ENCODE measurements around the gene SNCA.

SNCA gene

DNA sequence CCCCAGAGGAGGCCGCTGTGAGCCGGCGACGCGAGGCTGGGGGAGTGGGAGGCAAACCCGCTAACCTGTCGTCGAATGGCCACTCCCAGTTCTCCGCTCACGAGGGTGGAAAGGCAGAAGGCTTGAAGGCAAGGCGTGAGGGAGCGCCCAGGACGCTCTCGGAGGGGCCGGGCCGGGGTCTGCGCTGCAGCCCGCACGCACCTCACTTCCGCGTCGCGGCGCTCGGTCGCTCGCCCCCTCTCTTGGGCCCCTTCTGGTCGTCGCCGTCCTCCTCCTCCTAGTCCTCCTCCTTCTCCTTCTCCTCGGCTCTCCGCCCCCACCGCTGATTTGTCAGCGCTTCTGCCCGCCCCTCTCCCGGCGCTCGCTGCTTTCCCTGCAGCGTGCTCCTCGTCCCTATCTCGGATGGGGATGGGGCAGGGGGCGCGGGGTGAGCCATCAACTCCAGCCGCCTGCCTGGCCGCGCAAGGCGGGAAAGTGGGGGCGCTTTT, at the start of gene SNCA:
Gene SNCA, minus strand, starts transcription at position 265 of the 488 bp plus-strand sequence. CDS start 1,494 bp downstream, outside the sequence.
- DNase-seq: peak in 1 of 2 experiments; percentile 35

DNA sequence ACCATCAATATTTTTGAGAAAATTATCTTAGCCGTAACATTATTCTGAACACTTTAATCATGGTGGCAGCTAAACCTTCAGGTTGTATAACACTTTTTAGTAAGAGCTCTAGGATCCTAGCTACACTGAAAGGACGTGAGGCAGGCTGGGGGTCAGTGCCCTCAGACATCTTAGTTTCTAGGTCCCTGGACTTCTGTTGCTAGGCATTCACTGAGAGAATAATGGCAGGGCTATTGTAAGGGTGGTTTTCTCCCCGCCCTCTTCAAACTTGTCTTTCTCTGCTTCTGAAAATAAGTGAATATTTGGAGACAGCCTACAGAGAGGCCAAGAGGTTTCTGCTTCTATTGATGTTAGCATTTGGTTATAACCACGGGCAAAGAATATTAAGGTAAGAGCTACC, 42.3 kb upstream of the SNCA start:
- no peak for DNase-seq

DNA sequence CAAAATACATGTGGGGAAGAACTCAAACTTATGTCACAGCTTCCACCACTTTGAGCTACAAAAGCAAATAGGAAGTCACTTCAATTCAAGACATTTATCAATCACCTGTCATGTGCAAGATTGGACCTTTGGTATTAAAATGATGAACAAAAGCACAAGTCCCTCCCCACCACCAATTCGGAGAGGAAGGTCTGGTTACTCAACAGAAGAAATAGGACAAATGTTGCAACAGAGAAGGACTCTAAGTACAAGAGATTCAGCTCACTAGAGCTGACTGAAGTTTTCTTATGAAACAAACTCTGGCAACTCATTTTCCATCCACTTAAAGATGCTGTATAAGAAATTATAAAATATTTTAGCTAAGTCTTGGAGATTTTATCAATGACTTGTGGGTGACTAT, 41.6 kb upstream of the SNCA start:
- no peak for DNase-seq

DNA sequence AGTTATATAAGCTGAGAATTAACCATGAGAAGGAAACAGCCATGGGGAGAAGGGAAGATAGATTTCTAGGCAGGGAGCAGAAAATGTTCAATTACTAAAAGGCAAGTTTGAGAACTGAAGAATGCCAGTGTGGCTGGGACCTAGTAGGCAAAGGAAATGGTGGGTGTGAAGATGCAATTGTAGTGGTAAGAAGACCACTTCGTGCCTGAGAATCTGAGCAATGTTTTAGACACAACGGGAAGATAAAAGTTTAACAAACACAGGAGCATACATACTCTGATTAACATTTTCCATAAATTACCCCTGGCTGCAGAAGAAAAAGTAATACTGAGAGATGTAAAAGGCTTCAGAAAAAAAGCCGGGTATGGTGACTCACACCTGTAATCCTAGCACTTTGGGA, 39.6 kb upstream of the SNCA start:
- no peak for DNase-seq

DNA sequence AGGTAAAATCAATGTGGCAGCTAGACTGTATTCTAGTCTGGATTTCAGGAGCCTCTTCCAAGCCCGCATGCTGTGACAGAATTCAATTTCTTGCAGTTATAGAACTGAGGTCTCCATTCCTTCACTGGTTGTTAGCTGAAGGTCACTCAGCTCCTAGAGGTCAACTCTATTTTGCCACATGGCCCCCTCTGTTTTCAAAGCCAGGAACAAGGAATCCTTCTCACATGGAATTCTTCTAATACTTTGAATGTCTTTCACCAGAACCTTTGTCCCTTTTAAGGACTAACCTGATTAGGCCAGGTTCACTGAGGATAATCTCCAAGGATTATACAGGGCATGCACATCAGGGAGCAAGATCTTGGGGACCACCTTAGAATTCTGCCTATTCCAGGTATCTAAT, 34.2 kb upstream of the SNCA start:
- DNase-seq: no peak

DNA sequence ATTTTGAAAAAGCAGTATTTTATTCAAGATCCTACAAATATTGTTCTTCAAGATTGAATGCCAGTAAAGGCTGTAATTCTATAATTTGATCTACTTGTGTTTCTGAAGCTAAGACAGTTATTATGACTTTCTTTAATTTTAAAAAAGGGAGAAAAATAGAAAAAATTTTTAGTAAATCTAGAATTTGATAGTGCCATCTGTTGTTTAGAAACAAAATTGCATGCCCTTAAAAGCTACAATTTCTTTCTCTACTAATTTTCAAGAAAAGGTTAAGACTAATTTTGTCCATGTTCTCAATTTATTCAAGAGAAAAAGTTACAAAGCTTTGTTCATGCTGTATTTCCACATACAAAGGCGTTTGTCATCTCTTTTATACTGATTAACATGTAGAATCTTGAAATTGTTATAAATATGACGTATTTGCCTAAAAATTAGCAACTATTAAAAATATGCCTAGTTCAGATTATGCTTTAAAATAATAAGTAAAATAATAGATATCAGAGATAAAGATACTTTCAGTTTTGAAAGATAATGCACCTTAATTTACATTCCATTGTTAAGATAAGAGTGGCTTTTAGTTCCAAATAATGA, 32.1 kb upstream of the SNCA start:
- DNase-seq: no peak

DNA sequence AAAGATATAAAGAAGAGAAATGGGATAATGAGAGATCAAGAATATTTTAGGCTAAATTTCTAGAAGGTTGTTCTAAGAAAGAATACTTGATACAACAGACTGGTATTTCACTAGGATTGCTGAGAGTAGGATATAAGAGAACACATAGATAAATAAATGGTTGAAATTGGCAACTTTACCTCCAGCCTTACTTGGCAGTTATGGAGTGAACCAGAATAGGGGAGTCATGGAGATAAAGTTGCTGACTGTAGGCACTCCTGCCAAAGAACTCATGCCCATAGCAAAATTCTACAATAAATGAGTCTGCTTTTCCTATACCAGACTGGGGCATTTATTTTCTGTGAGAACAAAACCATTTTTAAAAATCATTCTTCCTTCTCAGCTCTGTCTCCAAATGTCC, 31.3 kb upstream of the SNCA start:
- DNase-seq: no peak

DNA sequence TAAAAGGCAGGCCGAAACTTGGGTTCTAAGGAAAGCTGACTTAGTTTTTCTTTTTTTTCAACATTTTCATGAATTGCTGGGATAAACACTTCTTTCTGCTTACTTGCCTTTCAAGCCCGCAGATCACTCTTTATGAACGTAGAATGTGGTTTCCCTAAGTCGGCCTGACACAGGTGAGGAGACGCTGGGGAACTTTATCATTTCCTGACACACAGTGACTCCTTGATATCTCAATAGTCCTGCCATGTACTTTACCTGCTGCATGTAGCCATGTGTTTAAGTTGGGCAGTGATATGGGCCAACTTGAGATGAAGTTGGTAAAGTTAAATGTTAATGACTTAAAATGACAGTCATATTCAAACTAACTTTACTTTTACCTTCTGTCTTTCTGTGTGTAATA, 26.6 kb upstream of the SNCA start:
- no peak for DNase-seq

DNA sequence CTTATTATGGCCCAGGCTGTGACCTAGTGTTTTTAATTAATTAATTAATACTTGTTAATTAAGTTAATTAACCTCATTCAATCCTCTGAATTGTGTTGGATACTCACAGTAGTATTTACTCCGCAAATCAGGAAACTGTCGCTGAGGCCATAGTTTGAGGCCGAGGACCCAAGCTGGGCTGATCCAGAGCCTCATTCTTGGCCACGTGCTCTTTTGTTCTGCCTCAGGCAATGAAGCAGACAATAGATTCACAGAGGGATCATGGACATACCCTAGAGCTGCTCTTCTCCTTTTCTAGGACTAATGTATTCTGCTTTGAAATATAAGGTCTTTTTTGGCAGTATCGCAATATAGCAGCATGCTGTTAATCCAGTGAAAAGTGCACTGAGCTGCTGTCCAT, 24.0 kb upstream of the SNCA start:
- DNase-seq: no peak

DNA sequence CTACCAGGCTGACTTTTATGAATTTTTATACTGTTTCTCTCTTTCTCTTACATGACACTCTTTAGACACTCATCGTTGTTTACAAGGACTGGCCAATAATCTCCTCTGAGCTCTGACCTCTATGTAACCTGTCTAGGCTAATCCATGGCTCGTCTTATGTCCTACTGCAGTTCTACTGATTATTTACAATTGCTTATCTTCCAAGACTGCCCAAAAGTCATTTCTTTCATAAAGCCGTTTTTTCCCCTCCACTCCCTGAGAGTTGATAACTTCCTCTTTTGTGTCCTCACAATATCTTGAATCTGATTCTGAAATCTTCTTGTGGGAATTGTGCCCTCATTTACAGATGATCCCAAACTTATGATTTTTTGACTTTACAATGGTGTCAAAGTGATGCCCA, 18.3 kb upstream of the SNCA start:
- DNase-seq: no peak

DNA sequence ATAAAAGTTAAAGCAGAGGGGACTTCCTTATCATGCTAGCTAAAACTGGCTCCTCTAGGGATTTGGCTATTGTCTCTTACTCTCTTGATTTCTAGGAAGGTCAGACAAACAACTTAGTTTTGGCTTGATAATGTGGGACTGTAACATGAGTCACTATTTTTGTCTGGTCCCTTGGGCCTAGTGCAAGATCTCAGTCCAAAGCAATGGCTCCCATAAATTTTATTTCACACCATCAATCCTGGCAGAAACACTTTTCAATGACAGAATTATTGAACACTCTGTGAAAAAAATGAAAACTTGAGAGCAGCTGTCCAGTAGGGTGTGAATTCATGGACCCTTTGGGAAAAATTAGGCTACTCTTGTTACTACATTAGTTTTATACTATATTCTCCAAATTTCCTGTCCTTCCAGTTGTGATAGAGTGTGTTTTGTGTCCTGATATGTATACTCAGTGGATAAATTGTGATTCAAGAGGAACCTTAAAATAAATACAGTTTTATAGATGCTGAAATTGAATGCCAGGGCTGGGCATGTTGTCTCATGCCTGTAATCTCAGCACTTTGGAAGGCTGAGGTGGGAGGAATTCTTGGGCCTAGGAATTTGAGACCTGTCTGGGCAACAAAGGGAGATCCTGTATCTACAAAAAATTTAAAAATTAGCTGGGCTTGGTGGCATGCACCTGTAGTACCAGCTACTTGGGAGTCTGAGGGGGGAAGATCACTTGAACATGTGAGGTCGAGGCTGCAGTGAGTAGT, 10.8 kb upstream of the SNCA start:
- no peak for DNase-seq

DNA sequence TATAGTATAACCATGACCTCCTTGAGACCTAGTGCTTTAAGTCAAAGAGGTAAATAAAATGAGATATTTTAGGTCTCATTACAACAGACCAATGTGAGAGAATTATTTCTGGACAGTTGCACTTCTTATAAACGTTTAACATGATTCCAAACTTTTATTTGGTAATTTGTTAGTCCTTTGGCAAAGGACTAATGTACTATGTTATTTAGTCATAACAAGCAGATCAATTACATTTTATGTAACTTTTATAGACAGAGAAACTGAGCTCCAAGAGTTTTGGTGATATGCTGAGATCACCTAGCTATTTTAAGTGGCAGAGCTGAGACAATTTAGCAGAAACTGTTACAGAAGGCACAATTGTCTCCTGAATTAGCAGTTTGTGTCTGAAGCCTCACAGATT, 2.6 kb upstream of the SNCA start:
- no peak for DNase-seq

DNA sequence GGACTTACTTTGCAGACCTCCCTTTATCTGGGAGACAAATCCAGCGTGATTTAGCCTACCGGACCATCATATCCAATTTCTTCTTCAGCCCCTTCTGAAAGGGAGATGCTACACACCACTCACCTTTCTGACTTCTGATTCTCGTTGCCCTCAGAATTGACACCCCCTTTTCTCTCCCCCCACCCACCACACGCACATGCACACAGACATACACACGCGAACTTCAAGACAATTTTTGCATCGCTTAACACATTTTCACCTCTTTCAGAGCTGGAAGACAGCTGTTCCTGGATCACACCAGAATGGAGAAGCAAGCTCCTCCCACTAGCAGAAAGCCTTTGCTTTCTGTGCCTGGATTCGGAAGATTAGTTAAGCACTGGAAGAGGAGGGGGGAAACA, 1.0 kb upstream of the SNCA start:
- DNase-seq: no peak

DNA sequence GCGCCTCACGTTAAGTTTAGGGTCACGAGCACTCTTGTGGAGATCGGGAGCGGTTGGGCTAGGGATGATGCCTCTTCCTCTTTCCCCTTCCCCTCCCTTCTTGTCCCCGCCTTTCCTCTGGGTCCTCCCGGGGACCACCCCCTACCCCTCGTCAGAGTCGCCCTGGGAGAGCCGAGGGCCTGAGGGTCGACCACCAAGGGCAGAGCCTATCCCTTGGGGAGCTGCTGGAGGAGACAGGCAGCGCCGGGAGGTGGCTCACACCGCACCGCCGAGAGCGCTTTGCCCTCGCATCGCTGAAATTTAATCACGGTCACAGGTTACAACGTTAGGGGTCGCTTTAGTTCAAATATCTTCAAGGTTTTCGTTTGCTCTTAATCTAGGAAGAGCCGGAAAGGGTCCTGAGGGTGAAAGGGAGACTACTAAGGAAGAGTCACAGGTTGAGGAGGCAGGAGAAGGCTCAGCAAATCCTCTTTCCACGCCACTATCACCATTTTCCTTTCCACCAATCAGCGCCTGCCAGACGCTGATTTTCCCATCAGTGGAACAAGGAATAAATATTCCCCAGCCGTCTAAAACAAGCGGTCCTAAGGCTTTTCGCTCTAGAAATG, 528 bp upstream of the SNCA start:
- peak in 1 of 2 experiments; percentile 40 for DNase-seq

DNA sequence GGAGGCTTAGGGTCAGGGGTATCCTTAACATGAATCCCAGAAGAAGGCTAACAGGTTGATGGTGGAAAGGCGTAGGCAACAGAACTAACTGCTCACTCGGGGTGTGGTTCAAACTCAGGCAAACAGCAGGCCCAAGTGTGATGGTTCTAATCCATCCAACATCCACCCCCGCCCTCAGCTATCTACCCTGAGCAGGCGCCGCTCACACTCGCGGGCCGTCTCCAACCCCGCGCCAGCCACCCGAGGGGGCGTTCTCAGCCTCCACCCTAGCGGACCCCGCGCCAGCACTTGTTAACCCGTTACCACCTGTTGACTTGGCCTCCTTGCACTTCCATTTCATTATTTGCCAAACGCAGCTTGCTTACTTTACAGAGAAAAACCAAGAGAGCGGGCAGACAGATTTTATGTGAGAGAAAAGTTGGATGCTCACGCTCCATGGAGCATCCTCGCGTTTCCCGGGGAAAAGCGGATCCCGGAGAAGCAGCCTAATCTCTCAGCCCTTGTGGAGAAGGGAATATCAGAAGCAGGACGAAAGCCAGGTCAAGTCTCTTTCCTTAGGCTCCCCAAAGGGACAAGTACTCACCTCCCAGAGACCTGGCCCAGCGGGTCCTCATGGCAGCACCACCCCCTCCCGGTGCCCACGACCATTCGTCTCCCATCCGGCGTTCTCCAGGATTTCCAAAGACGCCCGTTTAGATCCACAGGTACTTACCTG, 773 bp downstream of the SNCA start:
- no peak for DNase-seq

DNA sequence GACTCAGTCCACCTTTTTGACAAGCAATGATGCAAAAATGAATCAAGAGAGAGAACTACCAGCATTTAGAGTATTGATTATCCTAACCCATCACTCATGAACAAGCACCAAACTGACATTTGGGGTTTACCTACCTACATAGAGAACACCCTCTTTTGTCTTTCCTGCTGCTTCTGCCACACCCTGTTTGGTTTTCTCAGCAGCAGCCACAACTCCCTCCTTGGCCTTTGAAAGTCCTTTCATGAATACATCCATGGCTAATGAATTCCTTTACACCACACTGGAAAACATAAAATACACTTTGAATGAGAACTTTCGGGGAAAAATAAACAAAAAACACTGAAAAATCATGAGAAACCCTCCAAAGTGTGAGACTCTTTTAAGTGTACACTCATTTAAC, 1.5 kb downstream of the SNCA start:
- no peak for DNase-seq

DNA sequence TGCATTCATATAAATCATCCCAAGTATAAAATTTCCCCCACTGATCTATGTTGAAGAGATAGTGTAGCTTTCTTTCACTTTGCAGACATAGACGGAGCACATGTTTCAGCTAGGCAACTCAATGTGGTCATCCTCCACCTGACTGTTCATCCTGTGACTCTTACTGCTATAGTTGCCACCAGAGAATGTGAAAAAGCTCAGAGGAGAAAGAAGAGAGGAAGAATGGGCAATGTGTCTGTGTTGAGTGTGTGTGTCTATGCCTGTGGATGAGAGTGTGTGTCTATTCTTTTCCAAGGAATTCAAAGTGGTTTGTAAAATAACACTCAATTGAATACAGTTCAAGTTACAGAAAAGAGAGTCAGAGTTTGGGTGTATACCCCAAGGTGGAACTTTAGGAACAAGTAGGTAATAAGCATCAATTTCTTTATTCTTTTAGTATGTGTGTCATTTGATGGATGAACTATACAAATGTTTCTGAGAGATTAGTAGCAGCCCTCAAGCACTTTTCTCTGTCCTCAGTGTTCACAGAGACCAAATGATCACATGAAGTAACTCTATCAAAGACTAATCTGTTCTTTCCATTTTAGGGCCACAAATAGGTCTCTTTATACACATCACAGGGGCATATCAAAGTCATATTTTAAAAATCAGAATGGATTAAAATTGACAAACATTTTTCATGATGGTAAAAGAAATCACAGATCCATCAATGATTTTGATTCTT, 2.3 kb downstream of the SNCA start:
- no peak for DNase-seq

DNA sequence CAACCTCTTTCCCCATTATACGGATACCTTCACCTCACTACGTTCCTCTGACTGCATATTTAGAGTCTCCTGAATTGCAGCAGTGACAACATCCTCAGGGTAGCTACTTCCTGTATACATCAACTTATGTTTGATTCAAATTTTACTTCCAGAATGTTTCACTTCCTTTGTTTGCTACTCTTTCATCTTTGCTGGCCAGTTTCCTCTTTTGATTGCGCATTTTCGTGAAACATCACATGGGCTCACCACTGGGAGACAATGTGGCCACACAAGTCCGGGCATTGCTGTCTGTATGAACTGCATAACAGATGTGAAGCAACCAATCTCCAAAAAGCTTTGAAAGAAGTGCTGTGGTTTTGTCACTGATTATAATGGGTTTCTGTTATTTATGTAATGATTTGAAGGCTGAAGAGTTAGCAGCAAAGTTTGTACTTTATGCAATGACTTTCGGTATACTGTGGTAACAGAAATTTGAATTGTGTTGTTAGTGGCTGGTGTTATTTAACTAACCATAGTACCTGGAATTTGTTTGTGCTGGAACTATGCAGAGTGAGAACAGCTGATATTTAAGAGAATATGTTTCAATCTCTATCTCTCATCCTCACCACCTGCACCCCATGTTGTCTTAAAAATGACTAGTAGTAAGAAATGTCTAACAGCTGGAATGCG, 7.4 kb downstream of the SNCA start:
- no peak for DNase-seq

DNA sequence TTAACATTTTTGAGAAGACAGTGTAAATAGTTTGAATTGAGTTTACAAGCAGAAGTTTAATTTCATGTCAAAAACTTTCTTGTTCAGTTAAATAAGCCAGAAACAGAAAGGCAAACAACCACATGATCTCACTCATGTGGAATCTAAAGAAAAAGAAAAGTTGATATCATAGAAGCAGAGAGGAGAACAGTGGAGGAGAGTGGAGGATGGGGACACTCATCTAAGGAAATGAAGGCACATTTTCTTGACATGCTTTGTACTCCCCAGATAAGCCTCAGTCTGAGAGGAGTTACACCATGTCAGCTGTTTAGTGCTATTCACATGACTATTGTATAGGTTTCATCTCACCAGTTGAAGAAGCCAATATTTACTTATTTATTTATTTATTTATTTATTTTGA, 13.5 kb downstream of the SNCA start:
- DNase-seq: no peak

DNA sequence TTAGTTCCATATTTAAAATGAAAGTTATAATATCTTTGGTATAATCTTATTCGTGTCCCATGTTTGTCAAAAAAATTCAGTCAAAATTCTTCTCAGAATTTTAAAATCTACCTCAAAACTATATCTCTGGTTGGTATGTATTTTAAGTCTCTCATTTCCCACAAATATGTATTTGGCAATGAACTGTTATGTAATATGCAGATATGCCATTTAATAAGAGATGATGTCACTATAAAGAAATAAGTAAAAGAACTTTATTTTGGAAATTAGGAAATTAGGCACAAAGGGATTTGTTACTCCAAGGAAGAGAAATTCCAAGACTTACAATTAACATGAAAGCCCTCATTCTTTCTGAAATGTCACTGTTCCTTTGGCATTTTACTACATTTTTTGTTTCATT, 15.3 kb downstream of the SNCA start:
- DNase-seq: no peak

DNA sequence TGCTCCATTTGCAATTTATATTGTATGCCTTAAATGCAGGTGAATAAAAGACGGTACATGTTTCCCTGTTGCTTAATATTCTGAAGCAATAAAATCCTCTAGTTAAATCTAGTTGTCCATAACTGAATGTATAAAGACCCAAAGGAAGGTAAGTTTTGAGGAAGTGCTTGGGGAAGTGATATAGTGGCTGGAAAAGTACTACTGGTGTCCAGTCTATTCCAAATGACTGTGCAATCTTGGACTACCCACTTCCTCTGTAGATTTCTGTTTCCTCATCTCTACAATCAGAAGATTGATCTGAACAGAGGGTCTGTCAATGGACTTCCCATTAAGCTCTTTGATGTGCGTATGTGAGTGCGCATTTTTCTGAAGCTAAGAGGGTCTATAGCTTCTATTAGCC, 17.0 kb downstream of the SNCA start:
- DNase-seq: no peak

DNA sequence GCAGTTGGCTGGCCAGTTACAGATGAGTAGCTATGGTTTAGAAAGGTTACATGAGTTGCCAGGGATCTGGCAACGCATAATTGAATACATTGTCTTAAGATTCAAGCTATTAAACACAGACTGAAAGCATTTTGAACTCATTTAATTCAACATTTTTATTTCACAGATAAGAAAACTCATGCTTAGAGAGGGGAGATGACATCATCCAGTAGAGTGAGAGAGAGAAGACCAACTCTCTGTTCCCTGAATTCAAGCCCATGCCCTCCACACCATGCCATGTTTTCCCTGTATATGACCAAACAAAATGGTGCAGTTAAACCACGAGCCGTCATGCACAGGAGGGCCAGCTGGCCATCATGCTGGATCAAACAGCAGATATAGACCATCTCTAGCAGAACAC, 22.6 kb downstream of the SNCA start:
- DNase-seq: no peak

Measured in cerebellar nuclear complex (tissue), 1 donor.